ENCODE data around the gene FAM47E.

Gene FAM47E

GRCh38 chr4:76233967-76234678 is 17.4 kb upstream of the FAM47E start:
- no peak for TF ChIP-seq TAF1 (IDR thresholded peaks at IDR 0.05; ENCODE audit: borderline replicate concordance, insufficient read depth, low read length)
- TF ChIP-seq POLR2AphosphoS5 (IDR thresholded peaks at IDR 0.05; ENCODE audit: low read depth, low read length) = no peak
- no peak for TF ChIP-seq REST (IDR thresholded peaks at IDR 0.05; ENCODE audit: insufficient read depth in 1 of 2, low read depth in 2 of 2, low read length in 2 of 2)
- TF ChIP-seq FOXP2 (optimal IDR thresholded peaks at IDR 0.05; ENCODE audit: borderline replicate concordance, extremely low read depth, extremely low read length, insufficient read depth) = no peak
- TF ChIP-seq SIN3A (IDR thresholded peaks at IDR 0.05; ENCODE audit: borderline replicate concordance, insufficient read depth, low read length) = no peak

GRCh38 chr4:76234679-76235044 is 16.9 kb upstream of the FAM47E start:
- TF ChIP-seq FOXP2 (optimal IDR thresholded peaks at IDR 0.05; ENCODE audit: borderline replicate concordance, extremely low read depth, extremely low read length, insufficient read depth) (no peak), TAF1 (IDR thresholded peaks at IDR 0.05; ENCODE audit: borderline replicate concordance, insufficient read depth, low read length) (no peak), SIN3A (IDR thresholded peaks at IDR 0.05; ENCODE audit: borderline replicate concordance, insufficient read depth, low read length) (no peak), REST (IDR thresholded peaks at IDR 0.05; ENCODE audit: insufficient read depth in 1 of 2, low read depth in 2 of 2, low read length in 2 of 2) (no peak), POLR2AphosphoS5 (IDR thresholded peaks at IDR 0.05; ENCODE audit: low read depth, low read length) (no peak)

- no peak for TF ChIP-seq SIN3A (IDR thresholded peaks at IDR 0.05; ENCODE audit: borderline replicate concordance, insufficient read depth, low read length)
- no peak for TF ChIP-seq FOXP2 (optimal IDR thresholded peaks at IDR 0.05; ENCODE audit: borderline replicate concordance, extremely low read depth, extremely low read length, insufficient read depth)
- no peak for TF ChIP-seq TAF1 (IDR thresholded peaks at IDR 0.05; ENCODE audit: borderline replicate concordance, insufficient read depth, low read length)
- TF ChIP-seq POLR2AphosphoS5 (IDR thresholded peaks at IDR 0.05; ENCODE audit: low read depth, low read length) = no peak
- no peak for TF ChIP-seq REST (IDR thresholded peaks at IDR 0.05; ENCODE audit: insufficient read depth in 1 of 2, low read depth in 2 of 2, low read length in 2 of 2)
Observed at GRCh38 chr4:76235407-76235806, 16.1 kb upstream of the FAM47E start.

- no peak for TF ChIP-seq POLR2AphosphoS5 (IDR thresholded peaks at IDR 0.05; ENCODE audit: low read depth, low read length)
- no peak for TF ChIP-seq FOXP2 (optimal IDR thresholded peaks at IDR 0.05; ENCODE audit: borderline replicate concordance, extremely low read depth, extremely low read length, insufficient read depth)
- no peak for TF ChIP-seq TAF1 (IDR thresholded peaks at IDR 0.05; ENCODE audit: borderline replicate concordance, insufficient read depth, low read length)
- TF ChIP-seq REST (IDR thresholded peaks at IDR 0.05; ENCODE audit: insufficient read depth in 1 of 2, low read depth in 2 of 2, low read length in 2 of 2) = no peak
- TF ChIP-seq SIN3A (IDR thresholded peaks at IDR 0.05; ENCODE audit: borderline replicate concordance, insufficient read depth, low read length) = no peak
Observed at GRCh38 chr4:76235915-76236314, 15.6 kb upstream of the FAM47E start.
